Measurements from ENCODE around the gene RETN.

RETN gene

GRCh38 chr19:7709932-7710460 lies 41.1 kb downstream of the RETN start:
- TF ChIP-seq, protein P1, sequence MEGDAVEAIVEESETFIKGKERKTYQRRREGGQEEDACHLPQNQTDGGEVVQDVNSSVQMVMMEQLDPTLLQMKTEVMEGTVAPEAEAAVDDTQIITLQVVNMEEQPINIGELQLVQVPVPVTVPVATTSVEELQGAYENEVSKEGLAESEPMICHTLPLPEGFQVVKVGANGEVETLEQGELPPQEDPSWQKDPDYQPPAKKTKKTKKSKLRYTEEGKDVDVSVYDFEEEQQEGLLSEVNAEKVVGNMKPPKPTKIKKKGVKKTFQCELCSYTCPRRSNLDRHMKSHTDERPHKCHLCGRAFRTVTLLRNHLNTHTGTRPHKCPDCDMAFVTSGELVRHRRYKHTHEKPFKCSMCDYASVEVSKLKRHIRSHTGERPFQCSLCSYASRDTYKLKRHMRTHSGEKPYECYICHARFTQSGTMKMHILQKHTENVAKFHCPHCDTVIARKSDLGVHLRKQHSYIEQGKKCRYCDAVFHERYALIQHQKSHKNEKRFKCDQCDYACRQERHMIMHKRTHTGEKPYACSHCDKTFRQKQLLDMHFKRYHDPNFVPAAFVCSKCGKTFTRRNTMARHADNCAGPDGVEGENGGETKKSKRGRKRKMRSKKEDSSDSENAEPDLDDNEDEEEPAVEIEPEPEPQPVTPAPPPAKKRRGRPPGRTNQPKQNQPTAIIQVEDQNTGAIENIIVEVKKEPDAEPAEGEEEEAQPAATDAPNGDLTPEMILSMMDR (IDR thresholded peaks at IDR 0.05; ENCODE audit: control extremely low read depth, extremely low read depth, low read depth, missing control alignments) = no peak
- ChIA-PET CTCF (no interaction called here), POLR2A (no interaction called here)
- DNase-seq (ENCODE audit: extremely low spot score) = no peak

- TF ChIP-seq, protein P1 (IDR thresholded peaks at IDR 0.05; ENCODE audit: control extremely low read depth, extremely low read depth, low read depth, missing control alignments) = no peak
- no peak for DNase-seq (ENCODE audit: extremely low spot score)
- POLR2A ChIA-PET = no interaction called here
- CTCF ChIA-PET = no interaction called here
These were observed 41.8 kb downstream of the RETN start for GRCh38 chr19:7710616-7711015.

DNA sequence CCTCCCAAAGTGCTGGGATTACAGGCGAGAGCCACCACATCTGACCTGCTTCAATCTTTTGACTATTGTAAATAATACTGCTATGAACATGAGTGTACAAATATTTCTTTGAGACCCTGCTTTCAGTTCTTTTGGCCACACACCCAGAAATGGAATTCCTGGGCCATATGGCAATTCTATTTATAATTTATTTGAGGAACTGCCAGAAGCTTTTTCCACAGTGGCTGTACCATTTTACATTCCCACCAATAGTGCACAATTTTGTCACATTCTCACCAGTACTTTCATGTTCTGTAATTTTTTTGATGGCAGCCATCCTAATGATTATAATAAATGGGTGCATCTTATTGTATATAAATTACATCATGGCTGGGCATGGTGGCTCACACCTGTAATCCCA lies 46.8 kb downstream of the RETN start:
- CTCF ChIA-PET = no interaction called here
- DNase-seq (ENCODE audit: extremely low spot score) = no peak
- POLR2A ChIA-PET = no interaction called here
- TF ChIP-seq, protein P1 (IDR thresholded peaks at IDR 0.05; ENCODE audit: control extremely low read depth, extremely low read depth, low read depth, missing control alignments) = no peak

DNA sequence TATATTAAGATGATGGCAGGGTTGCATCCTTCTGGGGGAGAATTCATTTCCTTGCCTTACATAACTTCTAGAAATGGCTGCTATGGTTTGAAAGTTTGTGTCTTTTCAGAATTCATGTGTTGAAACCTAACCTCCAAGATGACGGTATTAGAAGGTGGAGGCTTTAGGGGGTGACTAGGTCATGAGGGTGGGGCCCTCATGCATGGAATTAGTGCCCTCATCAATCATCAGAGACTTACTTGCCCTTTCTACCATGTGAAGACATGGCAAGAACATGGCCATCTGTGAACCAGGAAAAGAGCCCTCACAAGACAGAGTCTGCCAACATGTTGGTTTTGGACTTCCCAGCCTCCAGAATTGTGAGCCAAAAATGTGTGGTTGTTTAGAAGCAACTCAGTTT lies 47.9 kb downstream of the RETN start:
- TF ChIP-seq, protein P1 (IDR thresholded peaks at IDR 0.05; ENCODE audit: control extremely low read depth, extremely low read depth, low read depth, missing control alignments) = no peak
- ChIA-PET CTCF (interaction anchor here (0.7 to 1.0 kb wide), 2 partner anchors 8 to 11 kb away, joined by 3 read pairs; no protein-coding TSS in a partner anchor), POLR2A (no interaction called here)
- no peak for DNase-seq (ENCODE audit: extremely low spot score)

- ChIA-PET CTCF (interaction anchor here (2.5 kb wide), 1 partner anchor 38 kb away, joined by 5 read pairs; the partner anchor contains the start of gene TRAPPC5), POLR2A (no interaction called here)
- TF ChIP-seq, protein P1 (IDR thresholded peaks at IDR 0.05; ENCODE audit: control extremely low read depth, extremely low read depth, low read depth, missing control alignments) = no peak
- DNase-seq (ENCODE audit: extremely low spot score) = no peak
These were observed 49.8 kb downstream of the RETN start for GRCh38 chr19:7718668-7719067.

Data from GM10248 (cell line).